OCI-LY3 (cell line): ENCODE data around the gene GRID2.

ENCODE experiments used
- CTCF ChIP-seq: fragments of 200-600, 300-600 bp; sonication (generic); IDR thresholded peaks from 2 replicates; pipeline ENCODE4 v1.5.1; 2014; ENCODE audit warnings: antibody characterized with exemption, low read length, low read depth
- EZH2phosphoT487 ChIP-seq: fragments of 200-600 bp; shearing (Covaris generic); IDR thresholded peaks from 2 replicates; pipeline ENCODE4 v1.6.1; 2018; ENCODE audit warnings: antibody characterized with exemption, mixed run types, low read depth

GRCh38 chr4:92516450-92516849 is 212.7 kb downstream of the GRID2 start:
- TF ChIP-seq CTCF (no peak), EZH2phosphoT487 (no peak)
